CD14-positive monocyte (primary cell): ENCODE results near the gene FKBP5. TPM values are rescaled to one million over a fixed set of nuclear protein-coding genes. Genes with fewer than 3 reads are reported as not detected.

ENCODE experiments used
- DNase-seq, 3 donors: peaks; one replicate each; pipeline ENCODE4 v3.0.0-alpha.2; 2011 to 2022
- H2AFZ ChIP-seq: 2 replicates; pipeline ENCODE4 v1.6.0; 2012; ENCODE audit warnings: mild to moderate bottlenecking, low read depth, low read length, inconsistent platforms; ENCODE audit not compliant: insufficient read depth, poor library complexity, severe bottlenecking
- H3K27ac ChIP-seq, 2 donors: 1 replicate in 1 of 2; 2 replicates in 1 of 2; pipeline ENCODE4 v1.5.1; 2012 to 2013; ENCODE audit warnings: low read length in 2 of 2, control low read depth in 1 of 2, inconsistent platforms in 1 of 2, low read depth in 1 of 2, mild to moderate bottlenecking in 1 of 2
- H3K27me3 ChIP-seq, 2 donors: one replicate each; pipeline versions ENCODE4 v1.6.0 to v1.6.1; 2011 to 2013; ENCODE audit warnings: low read length in 2 of 2; ENCODE audit not compliant: control insufficient read depth in 2 of 2, insufficient read depth in 2 of 2
- H3K36me3 ChIP-seq, 2 donors: replicated peaks in 1 of 2; 1 replicate in 1 of 2; 2 replicates in 1 of 2; pipeline versions ENCODE4 v1.5.1 to v1.6.1; 2012 to 2013; ENCODE audit warnings: low read length in 2 of 2, control low read depth in 1 of 2, inconsistent platforms in 1 of 2, mild to moderate bottlenecking in 1 of 2; ENCODE audit not compliant: insufficient read depth in 2 of 2, control insufficient read depth in 1 of 2
- H3K4me1 ChIP-seq, 2 donors: 1 replicate in 1 of 2; 2 replicates in 1 of 2; pipeline versions ENCODE4 v1.5.1 to v1.6.1; 2012 to 2013; ENCODE audit warnings: low read length in 2 of 2, control low read depth in 1 of 2, inconsistent platforms in 1 of 2, mild to moderate bottlenecking in 1 of 2, moderate library complexity in 1 of 2; ENCODE audit not compliant: insufficient read depth in 2 of 2, control insufficient read depth in 1 of 2
- H3K4me2 ChIP-seq: replicated peaks from 2 replicates; pipeline ENCODE3; 2012; ENCODE audit warnings: low read length, moderate library complexity, mild to moderate bottlenecking; ENCODE audit not compliant: poor library complexity, severe bottlenecking; ENCODE audit errors: extremely low read depth
- H3K4me3 ChIP-seq, 3 experiments: fragments of 200-600 bp in 1 of 3; sonication (generic) in 1 of 3; replicated peaks in 1 of 3; 1 replicate in 2 of 3; 2 replicates in 1 of 3; pipeline ENCODE4 v1.5.1; 2011 to 2013; ENCODE audit warnings: low read length in 3 of 3, mild to moderate bottlenecking in 3 of 3, control low read depth in 2 of 3, low read depth in 2 of 3, inconsistent platforms in 1 of 3, moderate library complexity in 1 of 3
- H3K79me2 ChIP-seq: 2 replicates; pipeline ENCODE4 v1.6.0; 2012; ENCODE audit warnings: mild to moderate bottlenecking, control low read depth, inconsistent platforms, low read length, moderate library complexity; ENCODE audit not compliant: insufficient read depth
- H3K9ac ChIP-seq: 2 replicates; pipeline ENCODE4 v1.6.0; 2017; ENCODE audit warnings: low read length, mild to moderate bottlenecking; ENCODE audit not compliant: insufficient read depth, poor library complexity, severe bottlenecking
- H3K9me3 ChIP-seq, 2 donors: replicated peaks in 1 of 2; 1 replicate in 1 of 2; 2 replicates in 1 of 2; pipeline versions ENCODE4 v1.5.1 to v1.6.1; 2012 to 2013; ENCODE audit warnings: low read length in 2 of 2, control low read depth in 1 of 2; ENCODE audit not compliant: control insufficient read depth in 1 of 2, insufficient read depth in 1 of 2
- H4K20me1 ChIP-seq: 2 replicates; pipeline ENCODE4 v1.6.0; 2012; ENCODE audit warnings: mild to moderate bottlenecking, low read length, control low read depth, moderate library complexity; ENCODE audit not compliant: insufficient read depth
- H3K27ac Mint-ChIP-seq, 7 donors: one replicate each; pipeline ENCODE4 v1.8.0; 2020; ENCODE audit warnings: mild to moderate bottlenecking in 7 of 7, mixed read lengths in 7 of 7, moderate library complexity in 6 of 7, inconsistent platforms in 2 of 7
- H3K27me3 Mint-ChIP-seq, 3 donors: one replicate each; pipeline ENCODE4 v1.8.0; 2021 to 2022; ENCODE audit warnings: low read depth in 3 of 3, mild to moderate bottlenecking in 3 of 3, mixed read lengths in 3 of 3, moderate library complexity in 3 of 3, inconsistent platforms in 1 of 3
- H3K36me3 Mint-ChIP-seq, 2 donors: one replicate each; pipeline ENCODE4 v1.8.0; 2020; ENCODE audit warnings: mixed read lengths in 2 of 2, inconsistent platforms in 1 of 2, mild to moderate bottlenecking in 1 of 2
- H3K4me1 Mint-ChIP-seq: one replicate; pipeline ENCODE4 v1.8.0; 2020; ENCODE audit warnings: mild to moderate bottlenecking, mixed read lengths
- H3K4me3 Mint-ChIP-seq, 2 donors: one replicate each; pipeline ENCODE4 v1.8.0; 2020; ENCODE audit warnings: mild to moderate bottlenecking in 2 of 2, mixed read lengths in 2 of 2, moderate library complexity in 1 of 2
- H3K9me3 Mint-ChIP-seq, 7 donors: one replicate each; pipeline ENCODE4 v1.8.0; 2020 to 2022; ENCODE audit warnings: mixed read lengths in 7 of 7, mild to moderate bottlenecking in 6 of 7, moderate library complexity in 6 of 7, inconsistent platforms in 2 of 7
- CTCF ChIP-seq: fragments of 200-600 bp; IDR thresholded peaks from one replicate; pipeline ENCODE4 v1.8.0; 2022; ENCODE audit warnings: antibody characterized with exemption, mild to moderate bottlenecking
- WGBS: methylation state at CpG from one replicate; pipeline ENCODE4 v1.1.5; 2013; ENCODE audit warnings: missing lambda C conversion rate; ENCODE audit not compliant: insufficient coverage; 5-methylcytosine and 5-hydroxymethylcytosine counted together
- intact Hi-C, 2 donors: fragments of 100-400 bp; cut with micrococcal nuclease; formaldehyde crosslinking; loops; one replicate each; pipeline versions ENCODE4 v1.15.0 to v1.15.1; 2023
- polyA plus RNA-seq, 3 donors: library from polyadenylated mRNA; depleted of rRNA in 1 of 3; unstranded in 2 of 3; stranded (reverse) in 1 of 3; fragments of 300-500 nt in 2 of 3; fragments of >200 nt in 1 of 3; fragmentation: Illumina TruSeq in 2 of 3; gene quantifications; 1 replicate in 2 of 3; 2 replicates in 1 of 3; pipeline ENCODE4 v1.2.3, GENCODE V29; 2012 to 2021

FKBP5 gene
- polyA plus RNA-seq, 3 donors = 20.2 to 58.5 (median 56.9) TPM

- Mint-ChIP-seq H3K36me3 (peaks cover 43 to 54% of the 10 kb centered on the region in 2 donors), H3K4me3 (no peak overlapping the region), H3K9me3 (peaks cover 0 to 1% (median 0%) of the 10 kb centered on the region in 7 donors), H3K27ac (peak overlapping the region in 2 of 7 donors; percentile 70 to 75), H3K27me3 (no peaks in the 10 kb centered on the region), H3K4me1 (peaks cover 6% of the 10 kb centered on the region)
- Histone ChIP-seq H3K4me2 (no peak overlapping the region), H4K20me1 (peaks cover 90% of the 10 kb centered on the region), H3K27me3 (no peaks in the 10 kb centered on the region), H3K27ac (peak overlapping the region in 1 of 2 donors; percentile 52), H3K9ac (no peak overlapping the region), H3K79me2 (peaks cover 57% of the 10 kb centered on the region), H2AFZ (no peak overlapping the region), H3K9me3 (no peaks in the 10 kb centered on the region), H3K36me3 (peaks cover 63 to 92% of the 10 kb centered on the region in 2 donors), H3K4me3 (no peak overlapping the region), H3K4me1 (no peaks in the 10 kb centered on the region)
- TF ChIP-seq CTCF = no peak
- WGBS = no CpG with 5 or more reads among the region's 1 CpG
- intact Hi-C loops = no loop called here
- DNase-seq = no peak
Observed at GRCh38 chr6:35642471-35643161, 46.1 kb downstream of the FKBP5 start.

- H3K4me2 ChIP-seq = no peak overlapping the region
- Mint-ChIP-seq H3K9me3 (peaks cover 0 to 1% (median 0%) of the 10 kb centered on the region in 7 donors), H3K27me3 (no peaks in the 10 kb centered on the region), H3K36me3 (peaks cover 52 to 63% of the 10 kb centered on the region in 2 donors), H3K4me1 (peaks cover 3% of the 10 kb centered on the region), H3K27ac (no peak overlapping the region), H3K4me3 (no peak overlapping the region)
- no CpG with 5 or more reads among the region's 6 CpGs for WGBS
- H3K79me2 ChIP-seq = peaks cover 32% of the 10 kb centered on the region
- peaks cover 76 to 97% of the 10 kb centered on the region in 2 donors for H3K36me3 ChIP-seq
- intact Hi-C loops = no loop called here
- no peaks in the 10 kb centered on the region for H3K4me1 ChIP-seq
- DNase-seq = no peak
- no peaks in the 10 kb centered on the region for H3K27me3 ChIP-seq
- H3K4me3 ChIP-seq = no peak overlapping the region
- H3K9ac ChIP-seq = no peak overlapping the region
- TF ChIP-seq CTCF = no peak
- peaks cover 73% of the 10 kb centered on the region for H4K20me1 ChIP-seq
- no peaks in the 10 kb centered on the region for H3K9me3 ChIP-seq
- H2AFZ ChIP-seq = no peak overlapping the region
- H3K27ac ChIP-seq = peak overlapping the region in 1 of 2 donors; percentile 37
Observed at GRCh38 chr6:35640017-35640664, 48.6 kb downstream of the FKBP5 start.
